Cardiac muscle cell (in vitro differentiated cells and primary cell): ENCODE results near the gene FGF4. TPM values are rescaled to one million over a fixed set of nuclear protein-coding genes. Genes with fewer than 3 reads are reported as not detected.

ENCODE experiments used
- DNase-seq, 2 donors: peaks; one replicate each; pipeline versions ENCODE4 v3.0.0 to v3.0.0-alpha.2; 2010 to 2017; ENCODE audit warnings: low read depth in 1 of 2, low spot score in 1 of 2
- H3K27ac ChIP-seq: fragments of 200-600 bp; sonication (generic); 2 replicates; pipeline ENCODE4 v1.5.1; 2016
- H3K27me3 ChIP-seq: fragments of 200-600 bp; sonication (generic); 2 replicates; pipeline ENCODE4 v1.6.0; 2016; ENCODE audit warnings: control low read depth
- H3K36me3 ChIP-seq: fragments of 200-600 bp; sonication (generic); 2 replicates; pipeline ENCODE4 v1.5.1; 2016; ENCODE audit warnings: control low read depth
- H3K4me1 ChIP-seq: fragments of 200-600 bp; sonication (generic); 2 replicates; pipeline ENCODE4 v1.8.1; 2017; ENCODE audit warnings: low read depth, mild to moderate bottlenecking, mixed run types
- H3K4me3 ChIP-seq: fragments of 200-600 bp; sonication (generic); 2 replicates; pipeline ENCODE4 v1.5.1; 2016; ENCODE audit warnings: mild to moderate bottlenecking
- H3K9me3 ChIP-seq: fragments of 200-600 bp; sonication (generic); 2 replicates; pipeline ENCODE4 v1.5.1; 2017; ENCODE audit warnings: low read depth, mild to moderate bottlenecking, control low read depth
- CTCF ChIP-seq: IDR thresholded peaks from 2 replicates; pipeline ENCODE4 v1.5.1; 2012; ENCODE audit warnings: low read depth, mild to moderate bottlenecking, low read length
- polyA plus RNA-seq: library from polyadenylated mRNA; unstranded; fragments of >200 nt; fragmentation: Nextera tagmentation; extraction: Ambion mirVana; gene quantifications from 2 replicates; pipeline ENCODE4 v1.2.1, GENCODE V29; 2016
- total RNA-seq: library from RNA; depleted of rRNA; stranded (reverse); fragments of >200 nt; gene quantifications from 2 replicates; pipeline ENCODE4 v1.2.3, GENCODE V29; 2016

Gene FGF4
- total and polyA plus RNA-seq, 2 experiments from 2014 or later, result not detected

- H3K27me3 ChIP-seq, result peaks cover 54% of the 10 kb centered on the region
- H3K27ac ChIP-seq, result no peak overlapping the region
- no peak for TF ChIP-seq CTCF
- no peak for DNase-seq
- no peaks in the 10 kb centered on the region for H3K36me3 ChIP-seq
- no peaks in the 10 kb centered on the region for H3K4me1 ChIP-seq
- H3K9me3 ChIP-seq, result no peaks in the 10 kb centered on the region
- H3K4me3 ChIP-seq, result no peak overlapping the region
Measured at GRCh38 chr11:69778373-69778772, 3.2 kb upstream of the FGF4 start.

- Histone ChIP-seq H3K36me3 (no peaks in the 10 kb centered on the region), H3K9me3 (no peaks in the 10 kb centered on the region), H3K4me3 (peak overlapping the region; percentile 13), H3K4me1 (no peaks in the 10 kb centered on the region), H3K27me3 (peaks cover 78% of the 10 kb centered on the region), H3K27ac (no peak overlapping the region)
- no peak for TF ChIP-seq CTCF
- peak in 1 of 2 donors; percentile 23 for DNase-seq
Measured at GRCh38 chr11:69774354-69775162, 583 bp downstream of the FGF4 start.

GRCh38 chr11:69773626-69774353 lies 1.4 kb downstream of the FGF4 start:
- Histone ChIP-seq H3K9me3 (no peaks in the 10 kb centered on the region), H3K27me3 (peaks cover 78% of the 10 kb centered on the region), H3K36me3 (no peaks in the 10 kb centered on the region), H3K27ac (no peak overlapping the region), H3K4me3 (no peak overlapping the region), H3K4me1 (no peaks in the 10 kb centered on the region)
- no peak for TF ChIP-seq CTCF
- no peak for DNase-seq

GRCh38 chr11:69771466-69771865 lies 3.7 kb downstream of the FGF4 start:
- H3K4me1 ChIP-seq, result no peaks in the 10 kb centered on the region
- peaks cover 60% of the 10 kb centered on the region for H3K27me3 ChIP-seq
- no peaks in the 10 kb centered on the region for H3K36me3 ChIP-seq
- DNase-seq, result no peak
- TF ChIP-seq CTCF, result no peak
- H3K4me3 ChIP-seq, result no peak overlapping the region
- no peak overlapping the region for H3K27ac ChIP-seq
- no peaks in the 10 kb centered on the region for H3K9me3 ChIP-seq

- Histone ChIP-seq H3K9me3 (no peaks in the 10 kb centered on the region), H3K4me3 (no peak overlapping the region), H3K27me3 (peaks cover 51% of the 10 kb centered on the region), H3K36me3 (no peaks in the 10 kb centered on the region), H3K4me1 (no peaks in the 10 kb centered on the region), H3K27ac (no peak overlapping the region)
- DNase-seq, result no peak
- no peak for TF ChIP-seq CTCF
Measured at GRCh38 chr11:69770540-69770939, 4.6 kb downstream of the FGF4 start.
